ENCODE data around the gene ZNF488.

Gene ZNF488

DNA sequence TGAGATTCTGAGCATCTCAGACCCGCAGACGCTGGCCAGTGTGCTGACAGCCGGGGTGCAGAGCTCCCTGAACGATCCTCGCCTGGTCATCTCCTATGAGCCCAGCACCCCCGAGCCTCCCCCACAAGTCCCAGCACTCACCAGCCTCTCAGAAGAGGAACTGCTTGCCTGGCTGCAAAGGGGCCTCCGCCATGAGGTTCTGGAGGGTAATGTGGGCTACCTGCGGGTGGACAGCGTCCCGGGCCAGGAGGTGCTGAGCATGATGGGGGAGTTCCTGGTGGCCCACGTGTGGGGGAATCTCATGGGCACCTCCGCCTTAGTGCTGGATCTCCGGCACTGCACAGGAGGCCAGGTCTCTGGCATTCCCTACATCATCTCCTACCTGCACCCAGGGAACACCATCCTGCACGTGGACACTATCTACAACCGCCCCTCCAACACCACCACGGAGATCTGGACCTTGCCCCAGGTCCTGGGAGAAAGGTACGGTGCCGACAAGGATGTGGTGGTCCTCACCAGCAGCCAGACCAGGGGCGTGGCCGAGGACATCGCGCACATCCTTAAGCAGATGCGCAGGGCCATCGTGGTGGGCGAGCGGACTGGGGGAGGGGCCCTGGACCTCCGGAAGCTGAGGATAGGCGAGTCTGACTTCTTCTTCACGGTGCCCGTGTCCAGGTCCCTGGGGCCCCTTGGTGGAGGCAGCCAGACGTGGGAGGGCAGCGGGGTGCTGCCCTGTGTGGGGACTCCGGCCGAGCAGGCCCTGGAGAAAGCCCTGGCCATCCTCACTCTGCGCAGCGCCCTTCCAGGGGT, 35.2 kb downstream of the ZNF488 start:
- no peak for DNase-seq (ENCODE audit: low read depth)

DNA sequence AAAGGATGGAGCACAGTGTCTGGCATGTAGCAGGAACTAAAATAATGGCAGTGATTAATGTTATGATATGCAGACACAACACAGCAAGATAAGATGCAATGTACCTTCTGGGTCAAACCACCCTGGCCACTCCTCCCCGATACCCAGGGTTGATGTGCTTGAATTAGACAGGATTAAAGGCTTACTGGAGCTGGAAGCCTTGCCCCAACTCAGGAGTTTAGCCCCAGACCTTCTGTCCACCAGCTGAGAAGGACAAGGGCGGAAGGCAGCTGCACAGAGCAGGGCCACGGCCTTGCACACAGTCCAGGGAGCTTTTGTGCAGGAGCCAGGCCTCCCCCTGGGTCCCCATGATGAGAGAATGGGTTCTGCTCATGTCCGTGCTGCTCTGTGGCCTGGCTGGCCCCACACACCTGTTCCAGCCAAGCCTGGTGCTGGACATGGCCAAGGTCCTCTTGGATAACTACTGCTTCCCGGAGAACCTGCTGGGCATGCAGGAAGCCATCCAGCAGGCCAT, 35.9 kb downstream of the ZNF488 start, which contains the start of gene RBP3:
Gene RBP3 (plus strand): TSS at position 226 of the 514 bp plus-strand sequence. CDS start 122 bp downstream, at position 348.
- no peak for DNase-seq (ENCODE audit: low read depth)

- no peak for DNase-seq (ENCODE audit: low read depth)
Measured at GRCh38 chr10:47347303-47347675, 36.8 kb downstream of the ZNF488 start.

- DNase-seq (ENCODE audit: low read depth): no peak
Measured at GRCh38 chr10:47346581-47347302, 37.4 kb downstream of the ZNF488 start.

- DNase-seq (ENCODE audit: low read depth): no peak
Measured at GRCh38 chr10:47344996-47345870, 38.9 kb downstream of the ZNF488 start.

DNA sequence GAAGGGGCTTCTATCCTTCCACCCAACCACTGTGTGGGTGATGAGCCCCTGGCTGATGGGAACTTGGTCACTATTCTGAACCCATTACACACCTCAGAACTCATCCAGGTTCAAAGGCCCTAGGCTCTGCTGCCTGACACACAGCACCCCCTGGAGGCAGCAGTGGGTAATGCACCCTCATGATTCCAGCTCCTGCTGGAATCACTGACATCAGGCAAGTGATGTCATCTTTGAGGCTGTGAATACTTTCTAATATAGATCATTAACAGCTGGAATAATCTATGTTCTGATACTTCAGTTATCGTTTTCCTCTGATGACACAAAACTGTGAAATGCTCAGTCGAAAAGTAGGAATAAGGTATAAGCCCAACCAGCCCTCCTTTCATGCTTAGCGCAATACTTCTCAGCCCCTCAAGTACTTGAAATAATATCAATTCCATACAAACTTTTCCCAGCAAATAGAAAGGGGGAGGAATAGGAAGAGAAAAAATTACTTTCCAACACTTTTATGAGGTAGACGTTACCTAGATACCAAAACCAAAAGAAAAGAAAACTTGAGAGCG, 43.4 kb downstream of the ZNF488 start:
- DNase-seq (ENCODE audit: low read depth): peak; percentile 20

GRCh38 chr10:47339759-47340607, 44.1 kb downstream of the ZNF488 start:
- no peak for DNase-seq (ENCODE audit: low read depth)

- no peak for DNase-seq (ENCODE audit: low read depth)
Measured at GRCh38 chr10:47339186-47339735, 44.8 kb downstream of the ZNF488 start.

DNA sequence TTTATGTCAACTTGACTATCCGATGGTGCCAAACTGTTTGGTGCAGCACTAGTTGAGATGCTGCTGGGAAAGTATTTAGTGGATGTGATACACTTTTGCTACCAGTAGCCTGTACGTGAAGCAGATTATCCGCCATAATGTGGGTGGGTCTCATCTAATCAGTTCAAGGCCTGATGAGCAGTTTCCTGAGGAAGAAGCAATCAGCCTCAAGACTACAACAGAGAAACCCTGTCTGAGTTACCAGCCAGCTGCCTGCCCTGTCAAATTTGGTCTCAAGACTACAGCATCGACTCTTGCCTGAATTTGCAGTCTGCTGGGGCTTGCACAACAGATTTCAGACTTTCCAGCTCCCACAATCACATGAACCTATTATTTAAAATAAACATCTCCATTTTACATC, 46.8 kb downstream of the ZNF488 start:
- no peak for DNase-seq (ENCODE audit: low read depth)

- no peak for DNase-seq (ENCODE audit: low read depth)
Measured at GRCh38 chr10:47336387-47337134, 47.5 kb downstream of the ZNF488 start.

- no peak for DNase-seq (ENCODE audit: low read depth)
Measured at GRCh38 chr10:47335906-47336305, 48.2 kb downstream of the ZNF488 start.

DNA sequence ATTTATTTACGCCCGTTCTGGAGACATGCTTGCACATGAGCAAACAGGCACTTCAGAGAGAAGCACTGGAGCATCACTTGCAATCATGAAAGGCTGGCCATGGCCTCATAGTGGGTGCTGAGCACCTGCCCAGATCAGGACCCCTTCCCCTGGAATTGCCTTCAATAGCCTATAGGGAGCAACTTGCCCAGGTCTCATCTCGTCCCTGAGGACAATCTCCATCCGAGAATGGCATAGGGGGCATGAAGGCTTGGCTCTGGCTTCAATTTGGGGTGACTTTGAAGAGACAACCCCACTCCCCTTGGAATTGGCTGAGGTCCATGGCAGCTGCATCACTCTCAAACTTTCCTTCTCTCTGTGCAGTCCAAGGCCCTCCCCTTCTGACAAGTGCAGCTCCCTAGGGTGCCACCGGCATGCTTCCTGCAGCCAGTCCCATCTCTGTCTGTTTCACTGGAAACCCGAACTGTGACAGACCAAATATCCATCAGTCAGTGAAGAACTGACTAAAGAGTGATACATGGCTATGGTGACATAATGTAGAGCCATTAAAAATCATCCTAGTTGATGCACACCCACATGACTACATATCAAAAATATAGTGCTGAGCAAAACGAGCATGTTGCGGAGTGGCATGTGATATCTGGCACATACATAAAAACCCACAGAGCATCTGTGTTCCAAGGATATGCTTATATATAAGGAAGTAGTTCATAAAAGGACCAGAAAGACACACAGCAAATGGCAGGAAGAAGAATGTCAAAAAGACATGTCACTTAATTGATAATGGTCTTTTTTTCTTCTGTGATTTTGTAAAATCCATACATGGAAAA, 49.4 kb downstream of the ZNF488 start:
- no peak for DNase-seq (ENCODE audit: low read depth)

DNA sequence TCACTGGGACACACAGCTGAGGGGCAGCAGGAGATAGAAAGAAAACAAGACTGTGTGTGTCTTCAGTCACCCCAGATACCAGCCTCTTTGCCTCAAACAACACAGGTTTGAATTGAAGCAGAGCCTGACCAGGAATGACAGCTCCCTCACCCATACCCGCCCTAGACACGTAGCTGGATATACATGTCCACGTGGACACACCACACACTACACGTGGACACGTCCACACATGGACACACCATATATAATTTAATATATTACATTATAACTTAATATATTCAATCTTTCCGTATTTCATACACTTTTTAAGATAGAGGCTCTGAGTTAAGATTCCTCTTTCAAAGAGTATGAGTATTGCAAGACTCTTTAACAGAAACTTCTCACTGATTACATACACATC, 50.6 kb downstream of the ZNF488 start:
- no peak for DNase-seq (ENCODE audit: low read depth)

DNA sequence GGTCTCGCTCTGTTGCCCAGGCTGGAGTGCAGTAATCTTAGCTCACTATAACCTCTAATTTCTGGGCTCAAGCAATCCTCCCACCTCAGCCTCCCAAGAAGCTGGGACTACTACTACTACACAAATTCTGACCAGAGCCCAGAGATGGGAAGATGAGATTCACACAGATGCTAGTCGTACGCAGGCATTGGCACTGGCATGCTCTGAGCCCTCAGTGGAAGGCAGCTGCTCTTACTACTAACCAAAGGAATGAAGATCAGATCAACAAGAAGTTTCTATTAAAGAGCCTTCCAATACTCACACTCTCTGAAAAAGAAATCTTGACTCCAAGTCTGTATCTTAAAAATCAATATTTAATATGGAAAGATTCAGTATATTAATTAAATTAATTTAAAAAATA, 51.1 kb downstream of the ZNF488 start:
- no peak for DNase-seq (ENCODE audit: low read depth)

- no peak for DNase-seq (ENCODE audit: low read depth)
Measured at GRCh38 chr10:47332371-47332770, 51.7 kb downstream of the ZNF488 start.

DNA sequence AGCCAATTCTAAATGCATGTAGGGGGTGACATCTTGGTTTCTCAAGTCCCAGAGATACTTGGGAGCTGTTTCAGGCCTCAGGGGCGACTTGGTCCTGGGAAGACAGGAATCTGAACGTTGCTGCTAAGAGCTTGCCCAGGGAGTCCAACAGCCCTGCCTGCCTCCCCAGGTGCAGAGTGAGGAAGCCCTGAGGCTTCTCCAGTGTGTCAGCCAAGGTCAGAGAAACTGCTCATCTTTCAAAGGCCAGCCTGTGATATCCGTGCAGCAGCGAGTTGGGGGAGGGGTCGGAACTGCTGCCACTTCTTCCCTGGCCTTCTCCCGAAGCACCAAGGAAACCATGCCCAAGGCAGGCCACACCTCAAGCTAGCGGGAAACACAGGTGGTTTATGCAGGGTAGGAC, 52.1 kb downstream of the ZNF488 start:
- DNase-seq (ENCODE audit: low read depth): no peak

DNA sequence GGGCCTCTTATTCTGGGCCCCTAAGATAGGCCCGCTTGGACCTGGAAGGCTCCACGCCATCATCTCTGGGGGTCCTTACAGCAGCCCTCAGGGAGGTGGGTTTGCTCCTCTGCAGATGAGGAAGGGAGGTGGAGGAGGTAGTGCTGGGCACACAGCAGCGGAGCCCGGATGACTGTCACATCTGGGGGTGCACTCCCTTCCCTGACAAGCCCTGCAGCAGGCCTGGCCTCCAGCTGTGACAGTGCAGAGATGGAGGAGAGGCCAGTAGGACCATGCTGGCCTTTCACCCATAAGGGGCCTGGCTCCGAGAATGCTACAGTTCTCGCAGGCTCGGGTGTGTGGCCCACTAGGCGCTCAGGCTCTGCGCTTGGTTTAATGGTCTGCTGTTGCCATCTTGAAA, 52.6 kb downstream of the ZNF488 start:
- DNase-seq (ENCODE audit: low read depth): no peak

GRCh38 chr10:47330804-47331203, 53.3 kb downstream of the ZNF488 start:
- no peak for DNase-seq (ENCODE audit: low read depth)

DNA sequence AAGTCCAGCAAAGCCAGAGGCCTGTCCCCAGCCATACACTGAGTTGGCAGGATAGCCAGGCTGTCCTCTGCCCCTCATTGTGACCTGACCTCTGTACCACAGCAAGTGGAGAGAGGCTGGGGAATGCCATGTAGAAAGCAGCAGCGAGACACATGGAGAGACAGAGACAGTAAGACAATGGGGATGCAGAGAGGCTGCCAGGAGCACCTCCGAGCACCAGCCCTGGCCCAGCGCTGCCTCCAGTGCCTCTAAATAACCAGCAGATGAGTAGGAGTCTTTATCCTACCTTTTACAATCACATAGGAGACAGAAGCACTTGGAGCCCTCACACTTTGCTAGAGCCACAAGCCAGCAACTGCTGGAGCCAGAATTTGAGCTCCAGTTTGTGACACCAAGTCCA, 53.7 kb downstream of the ZNF488 start:
- no peak for DNase-seq (ENCODE audit: low read depth)
